A673 (cell line): Measurements from ENCODE around the gene KRT82. TPM values are rescaled to one million over a fixed set of nuclear protein-coding genes. Genes with fewer than 3 reads are reported as not detected.
A peak's percentile ranks its signal among the peaks of the same experiment; 100 is the strongest.

Experiments used
- BruUV-seq: library from RNA; stranded (reverse); fragments of 400-500 nt; replicated peaks from 2 replicates; lab custom pipeline; 2021; lab: Mats Ljungman, UMichigan
- CTCF ChIA-PET: fragments of 300-600 bp; sonication (Branson Sonifier 250); formaldehyde crosslinking; loops from one replicate; lab custom pipeline; 2022; ENCODE audit warnings: antibody characterized with exemption; lab: Charles Lee
- POLR2A ChIA-PET: fragments of 300-600 bp; sonication (Branson Sonifier 250); formaldehyde crosslinking; loops from one replicate; lab custom pipeline; 2022; ENCODE audit warnings: antibody characterized with exemption; ENCODE audit not compliant: low non-redundant PET; lab: Charles Lee
- DNase-seq: peaks from one replicate; pipeline ENCODE4 v3.0.0-alpha.2; 2015; ENCODE audit warnings: low spot score
- H3K27ac ChIP-seq: fragments of 200-600 bp; sonication (generic); 2 replicates; pipeline ENCODE4 v1.5.1; 2016; ENCODE audit warnings: mixed run types, low read depth, mild to moderate bottlenecking, mixed read lengths, antibody characterized with exemption, low read length; ENCODE audit not compliant: poor library complexity, severe bottlenecking
- H3K27me3 ChIP-seq: fragments of 200-600 bp; sonication (generic); replicated peaks from 2 replicates; pipeline ENCODE4 v1.6.1; 2017; ENCODE audit warnings: mixed run types, low read depth, mild to moderate bottlenecking, mixed read lengths, antibody characterized with exemption, low read length; ENCODE audit not compliant: insufficient read depth, poor library complexity
- H3K36me3 ChIP-seq: fragments of 200-600 bp; sonication (generic); 2 replicates; pipeline ENCODE4 v1.6.1; 2016; ENCODE audit warnings: mixed run types, mild to moderate bottlenecking, mixed read lengths, antibody characterized with exemption, low read length; ENCODE audit not compliant: insufficient read depth, poor library complexity, severe bottlenecking
- H3K4me1 ChIP-seq: fragments of 200-600 bp; sonication (generic); 2 replicates; pipeline ENCODE4 v1.6.1; 2017; ENCODE audit warnings: mixed run types, mild to moderate bottlenecking, mixed read lengths, antibody characterized with exemption, low read length; ENCODE audit not compliant: insufficient read depth, poor library complexity, severe bottlenecking
- H3K4me3 ChIP-seq: fragments of 200-600 bp; sonication (generic); 2 replicates; pipeline ENCODE4 v1.5.1; 2016; ENCODE audit warnings: low read depth, mixed run types, mild to moderate bottlenecking, mixed read lengths, low read length; ENCODE audit not compliant: poor library complexity, severe bottlenecking
- H3K9me3 ChIP-seq: fragments of 200-600 bp; sonication (generic); 2 replicates; pipeline ENCODE4 v1.6.1; 2016; ENCODE audit warnings: mixed run types, low read depth, mild to moderate bottlenecking, mixed read lengths, antibody characterized with exemption, low read length; ENCODE audit not compliant: poor library complexity, severe bottlenecking
- CTCF ChIP-seq: fragments of 300-800, 200-600 bp; sonication (generic); conservative IDR thresholded peaks from 2 replicates; pipeline ENCODE4 v1.5.1; 2017; ENCODE audit warnings: low read depth, mild to moderate bottlenecking, antibody characterized with exemption, low read length, moderate library complexity, mixed read lengths
- EZH2 ChIP-seq: fragments of 200-600 bp; sonication (generic); IDR thresholded peaks from 2 replicates; pipeline ENCODE4 v1.6.1; 2017; ENCODE audit warnings: borderline replicate concordance, low read depth, mild to moderate bottlenecking, mixed read lengths, antibody characterized with exemption, low read length; ENCODE audit not compliant: poor library complexity, severe bottlenecking
- intact Hi-C: fragments of 100-400 bp; cut with micrococcal nuclease; formaldehyde crosslinking; loops from one replicate; pipeline ENCODE4 v1.10.0; 2022; ENCODE audit not compliant: unreplicated experiment
- total RNA-seq: library from RNA; stranded (reverse); gene quantifications from 2 replicates; pipeline ENCODE4 v1.2.3, GENCODE V29; 2021

KRT82 gene
- total RNA-seq, 1 experiment from 2014 or later: not detected

- Histone ChIP-seq H3K9me3 (no peaks in the 10 kb centered on the region), H3K27ac (no peak overlapping the region), H3K4me3 (no peak overlapping the region), H3K27me3 (no peaks in the 10 kb centered on the region), H3K4me1 (peaks cover 12% of the 10 kb centered on the region), H3K36me3 (no peaks in the 10 kb centered on the region)
- no peak for TF ChIP-seq EZH2
- no peak for TF ChIP-seq CTCF
- CTCF ChIA-PET: interaction anchor here (1.0 kb wide), 1 partner anchor 20 kb away, joined by 3 read pairs; no protein-coding TSS in a partner anchor
- DNase-seq: no peak
- POLR2A ChIA-PET: no interaction called here
- BruUV-seq: no TSS peak
- intact Hi-C loops: no loop called here
Measured at GRCh38 chr12:52360106-52360662, 46.0 kb downstream of the KRT82 start.

- CTCF ChIA-PET: no interaction called here
- BruUV-seq: no TSS peak
- Histone ChIP-seq H3K4me3 (no peak overlapping the region), H3K27ac (no peak overlapping the region), H3K9me3 (no peaks in the 10 kb centered on the region), H3K4me1 (peaks cover 12% of the 10 kb centered on the region), H3K27me3 (no peaks in the 10 kb centered on the region), H3K36me3 (no peaks in the 10 kb centered on the region)
- POLR2A ChIA-PET: no interaction called here
- TF ChIP-seq CTCF (no peak), EZH2 (no peak)
- intact Hi-C loops: no loop called here
- DNase-seq: no peak
Measured at GRCh38 chr12:52359621-52360061, 46.5 kb downstream of the KRT82 start.

GRCh38 chr12:52358575-52359350 lies 47.4 kb downstream of the KRT82 start:
- intact Hi-C loops: no loop called here
- Histone ChIP-seq H3K4me3 (no peak overlapping the region), H3K4me1 (peaks cover 12% of the 10 kb centered on the region), H3K9me3 (no peaks in the 10 kb centered on the region), H3K27ac (no peak overlapping the region), H3K36me3 (no peaks in the 10 kb centered on the region), H3K27me3 (no peaks in the 10 kb centered on the region)
- peak; percentile 52 for DNase-seq
- TF ChIP-seq EZH2: no peak
- TF ChIP-seq CTCF: 0 out of 2 replicates have a peak, but pooled peaks have one; percentile 11
- ChIA-PET POLR2A (interaction anchor here (0.7 kb wide), 1 partner anchor 1082 kb away, joined by 3 read pairs; no protein-coding TSS in a partner anchor), CTCF (no interaction called here)
- no TSS peak for BruUV-seq
